ENCODE measurements around the gene ARPC5.
"Not testable (repeated sequence)": the region's sequence is repeated elsewhere in the genome, so short reads cannot be mapped to it uniquely, and the experiment has no call there.

ARPC5 gene

DNA sequence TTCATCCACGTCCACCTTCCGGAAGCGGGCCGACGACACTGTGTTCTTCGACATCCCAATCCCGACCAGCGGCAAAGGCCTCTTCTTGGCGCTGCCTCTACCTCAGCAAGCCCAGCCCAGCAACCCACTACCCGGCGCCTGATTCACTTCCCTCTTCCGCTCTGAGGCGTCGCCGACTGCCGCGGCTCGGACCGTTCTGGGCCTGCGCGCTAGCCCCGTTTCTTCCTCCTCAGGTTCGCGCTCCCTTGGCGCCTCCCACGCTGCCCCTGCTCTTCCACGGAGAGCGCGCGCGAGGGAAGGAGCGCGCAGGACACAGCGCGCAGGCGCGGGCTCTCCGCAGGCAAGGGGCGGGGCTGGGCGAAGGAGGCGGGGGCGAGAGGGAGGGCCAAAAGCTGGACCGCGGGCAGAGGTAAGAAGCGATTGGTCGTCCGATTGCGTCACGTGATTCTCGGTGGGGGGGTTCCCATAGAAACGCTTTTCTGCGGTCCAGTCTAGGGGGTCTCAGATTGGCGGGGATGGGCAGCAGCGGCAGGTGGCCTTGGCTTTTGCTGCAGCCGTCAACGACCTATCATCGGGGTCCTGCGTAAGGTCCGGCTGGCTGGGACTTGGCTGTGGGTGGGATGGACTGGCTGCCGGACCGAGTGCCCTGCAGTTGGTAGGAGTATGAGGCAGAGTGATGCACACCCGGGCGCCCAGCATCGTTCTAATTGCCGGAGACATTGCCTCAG, at the start of gene ARPC5:
ARPC5 (minus strand) TSS at position 178 of the 728 bp plus-strand sequence; CDS start at position 54, 124 bp downstream.
- peak; percentile 90 to 93 for DNase-seq (ENCODE audit: low read depth in 2 of 2)

DNA sequence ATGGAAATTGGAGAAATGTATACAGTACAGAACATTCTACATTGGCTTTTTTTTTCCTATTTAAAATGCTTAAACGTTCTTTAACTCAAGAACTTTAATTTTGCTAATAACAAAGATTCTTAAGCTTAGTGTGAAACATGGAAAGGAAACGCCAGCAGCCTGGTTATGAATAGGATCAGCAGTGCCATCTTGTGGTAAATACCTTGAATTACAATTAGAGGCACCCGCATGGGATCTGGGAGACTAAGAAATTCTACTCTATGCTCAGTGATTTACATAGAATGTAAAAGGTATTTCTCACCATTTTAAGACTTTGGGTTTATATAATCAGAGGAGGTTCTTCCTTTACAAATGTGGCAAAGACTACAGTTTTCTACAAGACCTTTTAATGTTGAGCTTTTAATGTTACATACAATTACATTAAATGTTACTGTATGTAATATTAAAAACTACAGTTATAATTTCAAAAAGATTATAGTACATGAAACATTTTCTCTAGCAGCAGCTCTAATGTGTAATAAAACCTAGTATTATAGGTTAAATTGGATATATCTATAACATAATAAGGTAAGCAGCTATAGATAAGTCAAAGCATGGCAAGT, 49.6 kb upstream of the ARPC5 start:
- no peak for DNase-seq (ENCODE audit: low read depth in 2 of 2)

DNA sequence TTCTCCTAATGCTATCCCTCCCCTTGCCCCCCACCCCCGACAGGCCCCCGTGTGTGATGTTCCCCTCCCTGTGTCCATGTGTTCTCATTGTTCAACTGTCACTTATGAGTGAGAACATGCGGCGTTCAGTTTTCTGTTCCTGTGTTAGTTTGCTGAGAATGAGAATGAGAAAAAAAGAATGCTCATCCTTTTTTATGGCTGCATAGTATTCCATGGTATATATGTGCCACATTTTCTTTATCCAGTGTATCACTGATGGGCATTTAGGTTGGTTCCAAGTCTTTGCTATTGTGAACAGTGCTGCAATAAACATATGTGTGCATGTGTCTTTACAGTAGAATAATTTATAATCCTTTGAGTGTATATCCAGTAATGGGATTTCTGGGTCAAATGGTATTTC, 43.8 kb upstream of the ARPC5 start:
- not testable (repeated sequence) for DNase-seq (ENCODE audit: low read depth in 2 of 2)

DNA sequence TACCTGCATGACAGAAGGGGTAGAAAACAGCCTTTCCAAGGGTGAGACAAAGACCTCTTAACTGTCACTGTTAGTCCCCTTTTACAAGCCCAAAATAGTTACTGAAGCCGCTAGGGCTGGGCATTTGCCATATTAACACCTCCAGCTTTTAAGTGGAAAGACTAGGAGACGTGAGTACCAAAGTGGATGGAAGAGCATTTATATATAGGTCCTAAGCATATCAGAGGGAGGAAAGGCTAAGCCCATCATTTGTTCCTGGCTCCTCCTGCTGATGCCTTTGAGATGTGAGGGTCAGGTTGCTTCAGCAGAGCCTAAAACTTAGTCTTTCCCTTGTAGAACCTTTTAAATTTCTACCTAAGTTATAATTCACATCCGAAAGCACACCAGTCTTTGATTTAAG, 43.2 kb upstream of the ARPC5 start:
- no peak for DNase-seq (ENCODE audit: low read depth in 2 of 2)

DNA sequence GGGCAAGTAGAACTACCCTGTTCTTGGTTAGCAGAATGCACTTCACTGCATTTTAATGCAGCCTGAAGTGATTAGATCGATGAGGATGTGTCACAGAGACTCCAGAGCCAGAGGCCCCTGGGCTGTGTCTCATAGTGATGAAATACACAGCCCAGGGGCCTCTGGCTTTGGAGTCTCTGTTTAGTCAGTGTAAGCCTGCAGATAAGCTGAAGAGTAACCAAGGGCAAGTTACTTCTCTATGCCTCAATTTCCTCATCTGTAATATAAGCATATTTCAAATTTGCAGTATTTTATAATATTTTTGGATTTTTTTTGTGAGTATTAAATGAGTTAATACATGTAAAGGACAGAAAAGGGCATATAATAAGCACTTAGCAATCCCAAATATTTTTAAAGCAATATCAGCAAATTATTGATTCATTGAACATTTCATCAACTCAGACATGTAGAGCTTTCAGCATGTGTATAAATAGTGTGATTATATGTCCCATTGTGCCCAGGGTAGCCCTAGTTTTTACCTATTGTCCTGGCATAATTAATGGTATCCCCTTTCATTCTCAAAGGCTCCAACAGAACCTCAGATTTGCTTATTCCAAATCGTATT, 41.1 kb upstream of the ARPC5 start:
- no peak for DNase-seq (ENCODE audit: low read depth in 2 of 2)

DNA sequence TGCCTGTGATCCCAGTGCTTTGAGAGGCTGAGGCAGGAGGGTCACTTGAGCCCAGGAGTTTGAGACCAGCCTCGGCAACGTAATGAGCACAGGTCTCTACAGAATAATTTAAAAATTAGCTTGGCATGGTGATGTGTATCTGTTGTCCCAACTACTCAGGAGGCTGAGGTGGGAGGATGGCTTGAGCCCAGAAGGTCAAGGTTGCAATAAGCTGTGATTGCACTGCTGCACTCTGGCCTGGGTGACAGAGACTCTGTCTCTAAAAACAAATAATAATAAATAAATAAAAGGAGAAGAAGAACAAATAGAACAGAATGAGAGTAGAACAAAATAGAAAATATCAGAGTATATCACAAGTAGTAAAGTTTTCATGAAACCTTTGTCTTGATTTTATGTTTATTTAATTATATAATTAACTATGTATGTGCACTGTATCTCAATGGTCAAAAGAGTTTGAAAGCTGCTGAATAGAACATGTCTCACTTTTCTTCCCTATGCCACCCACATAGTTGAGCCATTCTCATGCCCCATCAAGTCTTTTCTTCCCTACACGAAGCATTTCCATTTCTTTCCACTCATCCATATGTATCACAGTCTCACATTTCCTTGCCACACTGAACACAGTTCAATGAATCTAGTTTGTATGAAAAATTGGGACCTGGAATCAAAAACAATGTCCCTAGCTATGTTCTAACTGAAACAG, 40.5 kb upstream of the ARPC5 start:
- no peak for DNase-seq (ENCODE audit: low read depth in 2 of 2)

DNA sequence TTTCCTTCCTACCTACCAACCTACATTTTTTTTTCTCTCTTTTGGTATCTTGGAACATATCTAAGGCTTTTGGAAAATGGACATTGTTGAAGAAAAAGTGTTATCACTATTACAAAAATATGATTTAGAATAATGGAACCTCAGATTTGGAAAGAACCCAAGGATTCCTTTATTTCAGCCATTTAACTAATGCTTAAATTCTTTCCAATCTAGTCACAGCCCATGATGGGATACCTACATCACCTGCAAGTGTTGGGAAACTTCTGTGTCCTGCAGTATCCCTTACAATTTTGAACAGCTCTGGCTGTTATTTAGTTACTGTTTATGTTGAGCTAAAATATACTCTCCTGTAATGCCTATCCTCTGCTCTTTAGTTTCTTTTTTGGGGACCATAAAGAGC, 39.8 kb upstream of the ARPC5 start:
- DNase-seq (ENCODE audit: low read depth in 2 of 2): no peak

DNA sequence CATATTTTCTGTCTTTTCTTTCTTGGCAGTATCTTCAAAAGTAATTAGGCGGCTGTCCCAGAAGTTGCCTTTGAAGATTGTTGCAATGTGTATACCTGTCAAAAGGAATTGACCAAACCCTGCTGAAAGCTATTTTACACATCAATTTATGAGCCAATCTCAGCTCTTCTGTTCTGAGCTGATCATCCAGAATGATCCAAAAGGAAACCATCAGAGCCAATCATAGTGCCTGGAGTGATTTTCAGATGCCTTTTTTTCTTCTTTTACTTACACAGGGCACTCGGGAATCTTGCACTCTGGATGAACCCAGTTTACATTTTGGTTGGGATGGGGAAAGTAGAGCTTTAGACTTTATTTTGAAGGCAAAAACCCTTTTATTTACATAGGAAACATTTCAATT, 39.3 kb upstream of the ARPC5 start:
- no peak for DNase-seq (ENCODE audit: low read depth in 2 of 2)

DNA sequence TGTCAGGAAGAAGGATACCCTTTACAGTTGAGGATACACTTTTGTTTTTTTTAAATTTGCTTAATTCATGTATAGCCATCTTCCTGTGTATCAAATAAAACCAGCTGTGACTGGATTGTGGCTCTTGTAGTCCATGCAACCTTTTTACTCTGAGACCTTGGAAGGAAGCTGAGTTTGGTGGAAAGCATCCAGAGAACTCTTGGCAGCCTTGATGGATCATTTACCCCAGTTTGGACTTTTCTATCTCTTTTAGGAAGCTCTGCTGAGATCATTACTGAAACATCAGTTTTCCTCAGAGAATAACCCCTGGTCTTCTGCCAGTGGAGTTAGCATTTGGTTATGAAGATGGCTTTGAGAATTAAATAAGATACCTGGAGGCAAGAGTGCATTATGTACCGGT, 38.8 kb upstream of the ARPC5 start:
- no peak for DNase-seq (ENCODE audit: low read depth in 2 of 2)

DNA sequence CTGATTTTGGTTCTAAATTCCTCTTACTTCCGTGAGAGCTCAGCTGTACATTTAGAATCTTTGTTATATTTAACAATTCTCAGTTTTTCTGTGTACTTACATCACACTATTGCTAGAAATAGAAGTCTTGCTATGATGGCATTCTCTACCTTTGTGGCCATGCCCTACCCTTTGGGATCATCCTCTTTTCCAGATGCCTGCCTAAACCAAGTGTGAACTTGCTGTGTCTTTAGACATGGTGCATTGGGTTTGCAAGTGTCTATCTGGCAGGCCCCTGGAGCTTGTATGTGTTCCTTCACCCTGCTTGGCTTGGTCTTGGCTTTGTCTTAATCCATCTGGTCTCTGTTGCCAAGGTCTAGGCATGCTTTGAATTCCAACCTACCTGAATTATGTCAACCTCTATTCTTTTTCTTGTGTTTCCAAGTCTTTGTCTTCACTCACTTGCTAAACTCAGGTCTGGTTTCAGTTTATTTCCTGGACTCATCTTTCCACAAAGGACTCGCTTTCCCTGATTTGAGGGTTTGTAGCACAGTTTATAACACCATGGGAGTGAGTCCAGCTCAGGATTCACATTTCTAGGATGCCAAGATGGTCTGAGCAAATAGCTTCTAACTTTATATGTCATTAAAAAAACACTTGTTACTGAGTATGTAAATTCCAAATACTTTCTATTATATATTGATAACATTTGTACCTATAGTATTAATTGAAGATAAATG, 38.2 kb upstream of the ARPC5 start:
- DNase-seq (ENCODE audit: low read depth in 2 of 2): no peak

DNA sequence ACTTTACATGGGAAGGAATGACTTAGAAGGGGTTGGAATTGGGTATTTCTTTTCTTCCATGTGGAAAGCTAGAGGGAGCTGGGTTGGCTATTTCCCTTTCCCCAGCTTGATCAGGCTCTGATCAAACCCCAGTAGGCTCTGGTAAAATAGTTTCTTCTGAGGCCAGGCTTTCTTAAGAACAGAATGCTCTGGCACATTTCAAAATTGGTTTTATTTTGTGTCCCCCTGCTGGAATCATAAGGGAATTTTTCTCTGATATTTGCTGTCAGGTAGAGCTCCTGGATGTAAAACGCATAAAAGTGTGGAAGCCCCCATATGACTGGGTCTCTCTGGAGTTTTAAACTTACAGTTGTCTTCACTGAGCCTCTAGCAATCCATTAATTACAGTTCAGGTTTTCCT, 34.6 kb upstream of the ARPC5 start:
- DNase-seq (ENCODE audit: low read depth in 2 of 2): no peak

DNA sequence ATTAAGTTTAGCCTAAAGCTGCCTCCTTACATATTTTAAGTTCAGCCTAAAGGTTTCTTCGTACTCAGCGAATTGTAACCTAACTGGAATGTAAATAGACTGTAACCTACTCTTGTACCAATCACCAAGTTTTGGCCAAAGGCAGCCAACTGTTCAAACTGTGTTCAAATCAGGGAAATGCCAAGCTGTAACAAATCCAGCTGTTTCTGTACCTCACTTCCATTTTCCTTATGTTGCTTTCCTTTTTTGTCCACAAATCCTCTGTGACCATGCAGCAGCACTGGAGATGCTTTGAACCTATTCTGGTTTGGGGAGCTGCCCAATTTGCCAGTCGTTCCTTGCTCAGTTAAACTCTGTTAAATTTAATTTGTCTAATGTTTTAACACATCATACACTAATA, 20.8 kb upstream of the ARPC5 start:
- no peak for DNase-seq (ENCODE audit: low read depth in 2 of 2)

DNA sequence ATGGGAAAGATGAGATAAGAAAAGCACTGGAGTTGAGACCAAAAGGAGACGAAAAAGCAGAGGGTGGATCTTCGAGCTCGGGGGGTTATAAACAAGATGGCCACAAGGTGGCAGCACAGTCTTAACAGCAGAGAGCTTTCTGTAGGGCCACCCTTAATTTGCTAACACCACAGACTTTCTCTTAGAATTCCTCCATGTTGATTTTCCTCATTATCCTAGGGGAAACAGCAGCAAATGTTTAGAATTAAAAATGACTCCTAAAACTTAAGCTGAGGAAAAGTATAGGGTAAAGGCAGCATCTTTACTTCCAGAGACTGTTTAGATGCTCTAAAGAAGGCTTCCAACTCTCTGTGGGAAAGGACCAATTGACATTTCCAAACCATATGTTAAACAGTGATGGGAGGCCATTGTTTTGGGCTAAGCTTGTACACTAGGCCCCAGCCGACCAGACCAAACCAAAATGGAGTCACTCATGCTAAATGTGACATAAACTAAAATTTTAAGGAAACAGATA, 20.0 kb upstream of the ARPC5 start:
- DNase-seq (ENCODE audit: low read depth in 2 of 2): peak; percentile 44 to 58

DNA sequence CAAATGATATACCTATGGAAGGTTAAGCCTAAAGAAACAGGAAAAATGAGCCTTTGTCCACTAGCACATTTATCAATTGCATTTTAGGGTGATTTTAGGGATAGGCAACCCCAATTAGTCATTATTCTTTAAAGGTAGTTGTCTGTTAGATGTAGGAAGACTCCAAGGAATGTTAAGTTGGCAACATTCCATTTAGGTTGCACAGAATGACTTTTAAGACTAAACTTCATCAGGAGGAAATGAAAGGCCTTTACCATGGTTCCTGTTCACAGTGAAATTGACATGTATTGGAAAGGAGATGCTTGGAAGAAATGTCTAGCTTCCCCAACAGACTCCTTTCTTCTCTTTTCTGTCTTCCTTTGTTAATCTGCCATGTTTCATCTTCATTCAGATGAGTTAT, 19.1 kb upstream of the ARPC5 start:
- no peak for DNase-seq (ENCODE audit: low read depth in 2 of 2)

DNA sequence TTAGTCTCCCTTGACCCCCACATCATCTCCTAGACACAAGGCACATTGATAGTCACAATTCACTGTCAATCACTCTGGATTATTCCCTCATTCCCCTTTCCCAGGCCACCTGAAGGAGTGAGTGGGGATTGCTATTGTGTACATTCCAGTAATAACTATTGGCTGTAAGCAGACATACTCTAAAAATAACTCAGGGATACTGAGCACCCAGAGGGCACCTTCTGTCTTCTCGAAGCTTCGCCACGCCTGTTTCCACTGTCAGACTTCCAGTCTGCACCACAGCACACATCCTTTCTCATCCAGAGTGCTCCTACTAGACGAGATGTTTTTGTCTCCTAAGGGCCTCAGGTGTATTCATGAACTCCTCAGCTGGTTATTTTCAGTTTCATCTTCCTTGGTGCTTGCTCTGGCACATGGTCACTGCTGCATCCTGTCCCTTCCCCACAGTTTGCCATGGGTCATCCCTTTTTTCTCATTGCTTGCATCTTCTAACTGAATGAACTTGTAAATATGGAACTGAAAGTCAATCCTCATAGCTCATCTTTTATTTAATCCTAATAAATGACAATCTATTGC, 18.4 kb upstream of the ARPC5 start:
- DNase-seq (ENCODE audit: low read depth in 2 of 2): no peak

DNA sequence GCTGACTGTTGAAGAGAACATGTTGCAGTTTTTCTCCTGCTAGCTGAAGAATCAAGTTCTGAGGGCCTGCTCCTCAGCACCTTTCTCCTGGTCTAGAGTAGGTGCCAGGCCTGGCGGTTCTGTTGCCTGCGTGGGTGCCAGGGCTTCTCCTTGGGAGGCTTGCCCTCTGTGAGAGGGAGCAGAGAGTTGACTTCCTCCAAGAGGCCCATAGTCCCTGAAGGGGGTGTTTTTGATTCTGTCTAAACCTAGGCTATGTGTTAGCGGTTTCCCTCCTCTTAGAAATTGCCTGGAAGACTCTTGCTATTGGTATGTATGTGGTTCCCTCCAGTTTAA, 17.8 kb upstream of the ARPC5 start:
- DNase-seq (ENCODE audit: low read depth in 2 of 2): no peak

DNA sequence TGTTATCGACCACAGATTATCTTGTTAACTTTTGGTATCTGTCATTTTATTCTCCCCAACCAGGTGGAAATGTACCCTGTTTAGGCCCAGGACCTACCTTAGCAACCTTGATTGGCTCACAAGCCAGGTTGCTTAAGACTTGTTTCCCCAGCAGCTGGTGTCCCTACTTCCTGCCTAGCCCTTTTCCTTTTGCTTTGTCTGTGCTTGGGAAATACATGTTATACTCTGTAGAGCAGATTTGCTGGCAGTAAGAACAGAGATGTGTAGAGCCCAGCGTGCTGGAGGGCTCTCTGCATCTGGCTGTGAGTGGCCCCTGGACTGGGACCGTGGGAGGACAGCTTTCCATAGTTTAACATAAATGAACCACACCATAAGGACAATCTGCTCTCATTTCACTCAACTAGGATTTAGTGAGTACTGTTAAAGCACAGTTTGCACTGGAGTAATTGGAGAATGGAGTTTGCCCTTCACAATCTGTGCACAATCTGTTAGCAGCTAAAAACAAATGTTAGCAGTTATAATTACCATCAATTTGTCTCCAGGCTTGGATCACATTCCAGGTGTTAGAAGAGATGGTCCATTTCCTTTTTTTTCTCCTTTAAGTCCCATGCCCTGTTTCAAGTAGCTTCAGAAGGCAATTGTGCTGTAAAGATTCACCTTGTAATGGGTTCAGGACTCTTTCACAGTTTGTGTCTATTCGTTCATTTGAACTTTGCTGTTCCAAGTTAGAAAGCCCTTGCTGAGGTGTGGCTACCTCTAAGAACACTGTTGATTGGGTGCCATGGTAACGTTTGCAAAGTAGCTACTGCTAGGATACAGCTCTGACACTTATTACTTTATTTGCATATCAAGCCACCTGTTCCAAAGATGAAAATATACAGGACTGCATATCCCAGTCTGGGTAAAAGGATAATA, 17.2 kb upstream of the ARPC5 start, which contains the start of gene APOBEC4:
APOBEC4 (minus strand) TSS at position 770 of the 915 bp plus-strand sequence. CDS start 4,535 bp downstream, outside the sequence.
- no peak for DNase-seq (ENCODE audit: low read depth in 2 of 2)

DNA sequence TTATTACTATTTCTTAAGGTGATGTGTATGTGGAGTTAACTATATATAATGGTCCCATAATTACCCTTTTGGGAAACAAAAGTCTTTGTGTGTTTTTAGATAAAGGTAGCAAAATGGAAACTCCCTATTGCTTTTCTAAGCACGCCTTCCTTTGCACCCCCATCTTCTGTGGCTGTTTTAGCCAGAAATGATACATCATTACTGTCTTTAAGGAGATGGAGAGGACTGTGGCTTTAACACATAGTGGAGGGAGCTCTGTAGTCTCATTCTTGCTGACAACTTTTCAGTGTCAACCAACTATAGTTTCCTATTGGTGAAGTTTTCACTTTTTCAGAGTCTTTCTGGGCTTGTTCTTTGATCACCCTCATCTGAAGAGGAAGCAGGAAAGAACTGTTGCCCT, 16.5 kb upstream of the ARPC5 start:
- DNase-seq (ENCODE audit: low read depth in 2 of 2): no peak

DNA sequence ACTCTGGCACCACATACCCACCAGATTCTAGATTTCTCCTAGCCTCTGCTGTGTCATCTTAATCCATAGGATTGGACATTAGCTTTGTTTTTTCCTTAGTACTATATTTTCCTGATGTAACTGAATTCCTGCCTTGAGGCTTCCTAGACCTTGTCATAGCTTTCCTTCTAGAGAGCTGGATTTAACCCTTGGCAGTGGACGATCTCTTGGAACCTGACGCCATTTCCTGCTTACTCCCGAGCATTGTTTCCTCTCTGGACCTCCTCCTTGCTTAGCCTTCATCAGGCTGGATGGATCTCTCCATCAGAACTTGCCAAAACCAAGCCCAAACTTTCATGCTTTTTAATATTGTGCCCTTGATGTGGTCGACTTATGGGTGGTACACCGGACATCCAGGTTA, 16.0 kb upstream of the ARPC5 start:
- no peak for DNase-seq (ENCODE audit: low read depth in 2 of 2)

DNA sequence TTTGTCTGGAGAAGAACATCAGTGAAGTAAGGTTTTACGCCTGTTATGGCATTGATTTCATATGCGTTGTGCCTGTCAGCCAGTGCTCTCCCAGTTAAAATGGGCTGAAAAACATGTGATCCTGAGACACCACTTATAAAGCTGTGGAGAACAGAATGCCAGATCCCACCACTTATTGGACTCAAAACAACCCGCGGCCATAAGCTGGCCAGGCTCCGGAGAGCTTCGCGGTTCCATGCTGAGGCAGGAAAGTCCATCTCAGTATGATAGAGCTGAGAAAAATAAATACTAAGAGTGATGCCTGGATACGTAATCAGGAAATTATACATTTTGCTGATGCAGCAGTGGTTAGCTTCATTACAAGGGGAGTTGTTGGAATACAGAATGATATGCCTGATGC, 12.5 kb upstream of the ARPC5 start:
- DNase-seq (ENCODE audit: low read depth in 2 of 2): no peak
